Lower lobe of right lung (tissue), 2 donors: ENCODE data around the gene SEL1L2. TPM values are rescaled to one million over a fixed set of nuclear protein-coding genes. Genes with fewer than 3 reads are reported as not detected.

Experiments used
- ATAC-seq, 2 donors: fragments of 200-7000 bp; cut with Tn5 transposase; one replicate each; pipeline ENCODE4 v1.9.1; 2020 to 2022; ENCODE audit warnings: mild to moderate bottlenecking in 2 of 2, moderate library complexity in 2 of 2
- DNase-seq: peaks from one replicate; pipeline ENCODE4 v3.0.0-alpha.2; 2020
- H3K27ac ChIP-seq: fragments of 200-600 bp; one replicate; pipeline ENCODE4 v1.8.0; 2022
- H3K27me3 ChIP-seq: fragments of 200-600 bp; one replicate; pipeline ENCODE4 v1.8.0; 2022; ENCODE audit warnings: low read depth
- H3K36me3 ChIP-seq: fragments of 200-600 bp; one replicate; pipeline ENCODE4 v1.8.0; 2022; ENCODE audit warnings: mild to moderate bottlenecking
- H3K4me1 ChIP-seq: fragments of 200-600 bp; one replicate; pipeline ENCODE4 v1.8.0; 2022
- H3K4me3 ChIP-seq: fragments of 200-600 bp; one replicate; pipeline ENCODE4 v1.8.0; 2022; ENCODE audit warnings: mild to moderate bottlenecking
- H3K9me3 ChIP-seq: fragments of 200-600 bp; one replicate; pipeline ENCODE4 v1.8.0; 2022
- intact Hi-C: fragments of 100-400 bp; cut with DNase I; formaldehyde crosslinking; loops from one replicate; pipeline ENCODE4 v1.11.0; 2022
- total RNA-seq: library from RNA; stranded (reverse); fragmentation: NEBNext Ultra II Directional; extraction: Animal tissue kit (Norgen Biotek cat#: 25700); gene quantifications from one replicate; pipeline ENCODE4 v1.2.1, GENCODE V29; 2021
- TF ChIP-seq, protein P1 (sequence below): fragments of 200-600 bp; IDR thresholded peaks from one replicate; pipeline ENCODE4 v1.8.0; 2022; ENCODE audit warnings: antibody characterized with exemption, mild to moderate bottlenecking
- donor health status: DM: no; HTN: yes; CAD: no; lungs with severe emphysema.

The SEL1L2 gene
- total RNA-seq, 1 donor from 2014 or later, result not detected

DNA sequence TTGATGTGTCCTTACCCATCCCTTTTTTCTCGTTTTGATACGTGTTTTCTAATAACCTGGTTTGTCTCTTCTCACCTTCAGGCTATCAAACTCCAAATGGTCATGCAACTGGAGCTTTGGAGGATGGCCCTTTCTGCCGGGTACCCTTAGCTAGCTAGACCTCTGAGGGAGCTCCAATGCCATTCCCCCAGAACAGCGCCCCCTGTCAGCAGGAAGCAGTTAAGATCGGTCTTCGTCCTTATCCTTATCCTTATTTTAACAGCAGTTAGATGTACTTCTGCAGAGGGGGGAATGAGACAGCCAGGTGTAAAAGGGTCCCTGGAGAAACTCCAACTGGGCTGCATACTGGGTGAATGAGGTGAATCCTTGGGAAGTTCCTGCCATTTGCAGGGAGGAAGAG is 37.2 kb downstream of the SEL1L2 start:
- no peak for DNase-seq
- no peak for ATAC-seq
- Histone ChIP-seq H3K4me1 (no peaks in the 10 kb centered on the region), H3K9me3 (no peaks in the 10 kb centered on the region), H3K36me3 (no peaks in the 10 kb centered on the region), H3K4me3 (no peak overlapping the region), H3K27ac (no peak overlapping the region), H3K27me3 (no peaks in the 10 kb centered on the region)
- intact Hi-C loops, result no loop called here
- TF ChIP-seq, protein P1, sequence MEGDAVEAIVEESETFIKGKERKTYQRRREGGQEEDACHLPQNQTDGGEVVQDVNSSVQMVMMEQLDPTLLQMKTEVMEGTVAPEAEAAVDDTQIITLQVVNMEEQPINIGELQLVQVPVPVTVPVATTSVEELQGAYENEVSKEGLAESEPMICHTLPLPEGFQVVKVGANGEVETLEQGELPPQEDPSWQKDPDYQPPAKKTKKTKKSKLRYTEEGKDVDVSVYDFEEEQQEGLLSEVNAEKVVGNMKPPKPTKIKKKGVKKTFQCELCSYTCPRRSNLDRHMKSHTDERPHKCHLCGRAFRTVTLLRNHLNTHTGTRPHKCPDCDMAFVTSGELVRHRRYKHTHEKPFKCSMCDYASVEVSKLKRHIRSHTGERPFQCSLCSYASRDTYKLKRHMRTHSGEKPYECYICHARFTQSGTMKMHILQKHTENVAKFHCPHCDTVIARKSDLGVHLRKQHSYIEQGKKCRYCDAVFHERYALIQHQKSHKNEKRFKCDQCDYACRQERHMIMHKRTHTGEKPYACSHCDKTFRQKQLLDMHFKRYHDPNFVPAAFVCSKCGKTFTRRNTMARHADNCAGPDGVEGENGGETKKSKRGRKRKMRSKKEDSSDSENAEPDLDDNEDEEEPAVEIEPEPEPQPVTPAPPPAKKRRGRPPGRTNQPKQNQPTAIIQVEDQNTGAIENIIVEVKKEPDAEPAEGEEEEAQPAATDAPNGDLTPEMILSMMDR, result no peak

DNA sequence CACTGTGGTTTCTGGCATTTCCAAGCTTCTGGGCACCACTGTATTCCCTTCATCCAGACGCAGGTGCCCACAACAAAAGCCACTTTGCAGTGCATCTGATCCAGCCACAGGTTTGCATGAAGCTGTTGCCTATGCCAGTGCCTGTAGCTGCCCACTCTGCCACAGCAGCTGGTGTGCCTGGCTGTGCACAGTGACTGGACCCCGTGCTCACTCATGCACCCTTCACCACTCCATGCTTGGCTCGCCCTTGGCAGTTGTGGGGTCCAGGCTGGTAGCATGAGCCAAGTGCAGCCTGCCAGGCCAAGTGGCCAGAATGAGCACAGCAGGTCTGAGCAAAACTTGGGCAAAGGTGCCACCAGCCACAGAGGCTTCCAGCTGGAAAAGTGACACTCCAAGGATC is 42.7 kb downstream of the SEL1L2 start:
- DNase-seq (no peak), ATAC-seq (no peak)
- Histone ChIP-seq H3K4me3 (no peak overlapping the region), H3K27me3 (no peaks in the 10 kb centered on the region), H3K9me3 (no peaks in the 10 kb centered on the region), H3K27ac (no peak overlapping the region), H3K36me3 (no peaks in the 10 kb centered on the region), H3K4me1 (no peaks in the 10 kb centered on the region)
- intact Hi-C loops, result no loop called here
- TF ChIP-seq, protein P1, result no peak

DNA sequence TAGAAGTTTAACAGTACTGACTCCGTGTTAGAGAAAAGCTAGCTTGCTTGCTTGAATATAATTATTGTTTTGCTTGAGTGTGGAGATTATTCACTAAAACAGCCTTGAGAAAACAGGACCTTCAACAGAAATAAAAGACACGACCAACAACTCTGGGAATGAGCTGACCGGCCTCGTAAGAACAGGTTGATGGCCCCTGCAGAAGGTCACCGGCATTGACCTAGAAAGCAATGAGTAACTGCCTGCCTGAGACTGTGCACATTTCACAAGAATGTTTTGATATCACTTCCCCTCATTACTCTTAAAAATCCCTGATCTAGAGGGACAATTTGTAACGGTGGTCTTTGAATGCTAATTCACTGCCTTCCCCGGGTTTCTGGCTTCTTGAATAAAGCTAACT is 49.4 kb downstream of the SEL1L2 start:
- H3K27me3 ChIP-seq, result no peaks in the 10 kb centered on the region
- ATAC-seq (no peak), DNase-seq (no peak)
- TF ChIP-seq, protein P1, result no peak
- intact Hi-C loops, result no loop called here
- H3K9me3 ChIP-seq, result no peaks in the 10 kb centered on the region
- H3K4me1 ChIP-seq, result no peaks in the 10 kb centered on the region
- H3K36me3 ChIP-seq, result no peaks in the 10 kb centered on the region
- no peak overlapping the region for H3K4me3 ChIP-seq
- H3K27ac ChIP-seq, result no peak overlapping the region

DNA sequence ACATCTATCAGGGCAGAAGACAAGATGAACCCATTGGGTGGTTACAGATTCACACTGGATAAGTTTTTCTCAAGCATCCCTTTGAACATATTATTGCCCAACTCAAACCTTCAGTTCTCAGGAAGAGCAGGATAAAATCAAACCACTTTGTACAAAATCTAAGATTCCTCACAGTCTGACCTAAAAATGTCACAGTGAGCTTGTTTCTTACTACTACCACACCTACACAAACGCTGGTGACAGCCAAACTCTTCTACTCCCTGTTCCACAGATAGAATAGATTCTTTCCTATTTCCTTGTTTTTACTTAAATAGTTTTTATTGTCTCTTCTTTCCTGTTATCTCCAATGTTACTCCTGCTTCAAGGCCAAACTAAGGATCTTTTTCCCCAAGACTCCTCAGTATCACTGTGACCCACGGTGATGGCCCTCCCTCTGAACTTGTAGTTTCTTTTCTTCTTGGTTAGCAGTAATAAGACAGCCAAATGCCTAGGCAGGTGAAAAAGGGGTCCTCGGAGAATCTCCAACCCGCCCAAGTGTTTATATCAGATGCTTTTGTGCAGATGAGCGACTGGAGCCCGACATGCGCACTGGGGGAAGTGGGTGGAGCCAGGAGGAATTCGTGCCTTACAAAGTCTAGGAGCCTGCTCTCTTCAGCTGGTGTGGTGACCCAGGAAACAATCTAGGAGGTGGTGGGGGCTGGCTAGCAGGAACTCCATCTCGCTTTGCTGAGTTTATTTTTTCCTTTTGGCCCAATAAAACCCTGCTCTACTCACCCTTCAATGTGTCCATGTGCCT is 53.4 kb downstream of the SEL1L2 start:
- no peak overlapping the region for H3K27ac ChIP-seq
- no peaks in the 10 kb centered on the region for H3K27me3 ChIP-seq
- intact Hi-C loops, result no loop called here
- no peaks in the 10 kb centered on the region for H3K4me1 ChIP-seq
- H3K9me3 ChIP-seq, result no peaks in the 10 kb centered on the region
- TF ChIP-seq, protein P1, result no peak
- no peak overlapping the region for H3K4me3 ChIP-seq
- DNase-seq (no peak), ATAC-seq (no peak)
- H3K36me3 ChIP-seq, result no peaks in the 10 kb centered on the region

DNA sequence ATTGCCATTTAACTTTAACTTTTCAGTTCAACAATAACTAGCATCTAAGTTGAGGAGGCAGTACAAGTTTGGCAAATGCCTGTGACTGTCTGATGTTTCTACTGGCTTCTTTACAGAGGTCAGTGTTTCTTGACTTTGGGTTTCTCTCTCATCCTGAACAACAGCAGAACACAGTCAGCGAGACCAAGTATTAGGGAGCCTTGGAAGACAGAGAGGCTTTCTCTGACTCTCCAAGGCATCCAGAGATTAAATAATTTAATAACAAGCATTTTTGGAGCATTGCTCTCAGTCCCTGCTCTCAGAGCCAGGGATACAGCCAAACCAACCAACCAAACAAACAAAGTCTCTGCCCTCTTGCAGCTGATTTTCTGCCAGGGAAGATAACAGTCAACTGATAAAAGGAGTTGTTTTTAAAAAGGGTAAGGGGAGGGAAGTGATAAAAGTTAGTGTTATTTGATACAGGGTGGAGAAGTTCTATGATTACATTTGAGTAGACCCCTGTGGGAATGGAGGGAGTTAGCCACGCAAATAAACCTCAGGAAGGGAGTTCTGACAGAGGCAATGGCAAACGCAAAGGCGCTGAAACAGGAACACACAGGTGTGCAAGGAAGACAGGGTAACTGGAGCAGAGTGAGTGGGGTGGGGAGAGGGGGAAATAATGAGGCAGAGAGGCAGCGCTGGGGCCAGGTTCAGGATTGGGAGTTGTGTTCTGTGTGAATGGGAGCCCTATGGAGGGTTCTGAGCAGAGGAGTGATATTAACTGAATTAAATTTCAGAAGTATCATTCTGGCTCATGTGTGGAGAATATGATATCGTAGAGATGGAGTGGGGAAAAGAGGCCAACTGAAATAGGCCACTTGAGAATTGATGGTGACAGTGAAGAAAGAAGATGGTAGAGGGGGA is 55.2 kb downstream of the SEL1L2 start:
- intact Hi-C loops, result no loop called here
- H3K36me3 ChIP-seq, result no peaks in the 10 kb centered on the region
- H3K9me3 ChIP-seq, result no peaks in the 10 kb centered on the region
- H3K4me1 ChIP-seq, result no peaks in the 10 kb centered on the region
- ATAC-seq (no peak), DNase-seq (no peak)
- no peak overlapping the region for H3K27ac ChIP-seq
- TF ChIP-seq, protein P1, result no peak
- no peak overlapping the region for H3K4me3 ChIP-seq
- H3K27me3 ChIP-seq, result no peaks in the 10 kb centered on the region
